WTC11 (cell line): ENCODE measurements around the gene SCAF8. TPM values are rescaled to one million over a fixed set of nuclear protein-coding genes. Genes with fewer than 3 reads are reported as not detected.

Experiments used
- ATAC-seq: fragments of 200-7000 bp; cut with Tn5 transposase; 2 replicates; pipeline ENCODE4 v1.10.0; 2021; ENCODE audit warnings: mild to moderate bottlenecking, moderate library complexity
- CTCF ChIA-PET: fragments of 300-600 bp; sonication (Branson Sonifier 250); formaldehyde crosslinking; loops from one replicate; lab custom pipeline; 2021; ENCODE audit warnings: antibody characterized with exemption; lab: Charles Lee
- POLR2A ChIA-PET: fragments of 350-600 bp; sonication (Branson Sonifier 250); formaldehyde crosslinking; loops from one replicate; lab custom pipeline; 2021; ENCODE audit warnings: antibody characterized with exemption; lab: Charles Lee
- DNase-seq: peaks from one replicate; pipeline ENCODE4 v3.0.0; 2021; ENCODE audit warnings: low spot score
- H3K27ac Mint-ChIP-seq: 2 replicates; pipeline ENCODE4 v1.8.0; 2021; ENCODE audit warnings: mixed read lengths
- H3K27me3 Mint-ChIP-seq: 2 replicates; pipeline ENCODE4 v1.8.0; 2021; ENCODE audit warnings: low read depth, mild to moderate bottlenecking, moderate library complexity, mixed read lengths
- H3K36me3 Mint-ChIP-seq: 2 replicates; pipeline ENCODE4 v1.8.0; 2021; ENCODE audit warnings: mixed read lengths
- H3K4me1 Mint-ChIP-seq: 2 replicates; pipeline ENCODE4 v1.8.0; 2022; ENCODE audit warnings: mixed read lengths
- H3K4me3 Mint-ChIP-seq: 2 replicates; pipeline ENCODE4 v1.8.0; 2021; ENCODE audit warnings: mild to moderate bottlenecking, moderate library complexity, mixed read lengths
- H3K9me3 Mint-ChIP-seq: 2 replicates; pipeline ENCODE4 v1.8.0; 2021; ENCODE audit warnings: mixed read lengths
- AR ChIP-seq: fragments of 250-450 bp; sonication (Bioruptor Pico); IDR thresholded peaks from 2 replicates; pipeline ENCODE4 v1.9.0; 2021; ENCODE audit warnings: mild to moderate bottlenecking
- ARID4B ChIP-seq: sonication (generic); formaldehyde crosslinking; IDR thresholded peaks from 2 replicates; pipeline ENCODE4 v1.8.0; 2023; ENCODE audit warnings: missing genetic modification reagents, mild to moderate bottlenecking, borderline replicate concordance
- CBFB ChIP-seq: sonication (generic); formaldehyde crosslinking; IDR thresholded peaks from 2 replicates; pipeline ENCODE4 v1.8.1; 2022; ENCODE audit warnings: mild to moderate bottlenecking, low read depth, missing genetic modification reagents
- FOXJ3 ChIP-seq: sonication (generic); formaldehyde crosslinking; IDR thresholded peaks from 2 replicates; pipeline ENCODE4 v1.9.0; 2021; ENCODE audit warnings: missing genetic modification reagents, mild to moderate bottlenecking, borderline replicate concordance
- FOXK1 ChIP-seq: sonication (generic); formaldehyde crosslinking; IDR thresholded peaks from 2 replicates; pipeline ENCODE4 v1.8.0; 2022; ENCODE audit warnings: mild to moderate bottlenecking, moderate library complexity, missing genetic modification reagents
- FOXP1 ChIP-seq: sonication (generic); formaldehyde crosslinking; IDR thresholded peaks from 2 replicates; pipeline ENCODE4 v1.8.0; 2022; ENCODE audit warnings: missing genetic modification reagents, mild to moderate bottlenecking, moderate library complexity, borderline replicate concordance
- KAT7 ChIP-seq: sonication (generic); formaldehyde crosslinking; IDR thresholded peaks from 2 replicates; pipeline ENCODE4 v1.8.1; 2023; ENCODE audit warnings: missing genetic modification reagents, mild to moderate bottlenecking, borderline replicate concordance
- PRDM15 ChIP-seq: sonication (generic); formaldehyde crosslinking; IDR thresholded peaks from 2 replicates; pipeline ENCODE4 v1.8.0; 2022; ENCODE audit warnings: missing genetic modification reagents
- RELA ChIP-seq: sonication (generic); formaldehyde crosslinking; IDR thresholded peaks from 2 replicates; pipeline ENCODE4 v1.8.1; 2022; ENCODE audit warnings: missing genetic modification reagents, mild to moderate bottlenecking, borderline replicate concordance
- TEAD4 ChIP-seq: sonication (generic); formaldehyde crosslinking; IDR thresholded peaks from 2 replicates; pipeline ENCODE4 v1.8.0; 2022; ENCODE audit warnings: mild to moderate bottlenecking, missing genetic modification reagents
- USF1 ChIP-seq: sonication (generic); formaldehyde crosslinking; IDR thresholded peaks from 2 replicates; pipeline ENCODE4 v1.8.0; 2022; ENCODE audit warnings: mild to moderate bottlenecking, missing genetic modification reagents
- ZBTB21 ChIP-seq: sonication (generic); formaldehyde crosslinking; IDR thresholded peaks from 2 replicates; pipeline ENCODE4 v1.8.1; 2023; ENCODE audit warnings: mild to moderate bottlenecking, missing genetic modification reagents, borderline replicate concordance
- ZNF232 ChIP-seq: sonication (generic); formaldehyde crosslinking; IDR thresholded peaks from 2 replicates; pipeline ENCODE4 v1.8.0; 2022; ENCODE audit warnings: mild to moderate bottlenecking, missing genetic modification reagents
- total RNA-seq: library from RNA; stranded (reverse); gene quantifications from 3 replicates; pipeline ENCODE4 v1.2.3, GENCODE V29; 2021

The SCAF8 gene
- total RNA-seq, 1 experiment from 2014 or later = 40.7 TPM

GRCh38 chr6:154876486-154877280 is 143.5 kb downstream of the SCAF8 start:
- POLR2A ChIA-PET = no interaction called here
- Mint-ChIP-seq H3K27me3 (no peaks in the 10 kb centered on the region), H3K4me1 (peaks cover 57% of the 10 kb centered on the region), H3K27ac (no peak overlapping the region), H3K36me3 (no peaks in the 10 kb centered on the region), H3K9me3 (no peaks in the 10 kb centered on the region), H3K4me3 (no peak overlapping the region)
- TF ChIP-seq FOXJ3 (CRISPR knock-in tag) = no peak
- TF ChIP-seq USF1 (CRISPR knock-in tag) = no peak
- no peak for TF ChIP-seq RELA (CRISPR knock-in tag)
- TF ChIP-seq AR (CRISPR knock-in tag) = no peak
- no peak for TF ChIP-seq FOXK1
- TF ChIP-seq ARID4B = no peak
- TF ChIP-seq PRDM15 = no peak
- TF ChIP-seq TEAD4 (CRISPR knock-in tag) = no peak
- no peak for TF ChIP-seq ZBTB21 (CRISPR knock-in tag)
- TF ChIP-seq KAT7 (CRISPR knock-in tag) = no peak
- no peak for TF ChIP-seq ZNF232 (CRISPR knock-in tag)
- no peak for TF ChIP-seq FOXP1 (CRISPR knock-in tag)
- TF ChIP-seq CBFB (CRISPR knock-in tag) = no peak
- CTCF ChIA-PET = interaction anchor here (1.8 kb wide), 1 partner anchor 8 kb away, joined by 8 read pairs; no protein-coding TSS in a partner anchor
- ATAC-seq (no peak), DNase-seq (no peak)
